Astrocyte (in vitro differentiated cells and primary cell): Measurements from ENCODE around the gene HGFAC. TPM values are rescaled to one million over a fixed set of nuclear protein-coding genes. Genes with fewer than 3 reads are reported as not detected.

Experiments
- DNase-seq: peaks from one replicate; pipeline ENCODE4 v3.0.0-alpha.2; 2010; ENCODE audit warnings: low read depth
- FAIRE-seq: peaks from 2 replicates; lab custom pipeline; 2011; peaks lifted over from hg19 to GRCh38; lab: Jason Lieb, UNC
- H2AFZ ChIP-seq: 2 replicates; pipeline ENCODE4 v1.6.0; 2012; ENCODE audit warnings: low read depth, low read length, inconsistent platforms
- H3K27ac ChIP-seq: 2 replicates; pipeline ENCODE4 v1.5.1; 2011; ENCODE audit warnings: low read depth, low read length, inconsistent platforms
- H3K27me3 ChIP-seq: 2 replicates; pipeline ENCODE4 v1.6.0; 2011; ENCODE audit warnings: low read length, inconsistent platforms; ENCODE audit not compliant: insufficient read depth
- H3K36me3 ChIP-seq: 2 replicates; pipeline ENCODE4 v1.5.1; 2011; ENCODE audit warnings: low read length, inconsistent platforms; ENCODE audit not compliant: insufficient read depth
- H3K4me1 ChIP-seq: 2 replicates; pipeline ENCODE4 v1.5.1; 2011; ENCODE audit warnings: low read length, inconsistent platforms; ENCODE audit not compliant: insufficient read depth
- H3K4me2 ChIP-seq: 2 replicates; pipeline ENCODE4 v1.6.0; 2012; ENCODE audit warnings: low read length, inconsistent platforms
- H3K4me3 ChIP-seq: 2 replicates; pipeline ENCODE4 v1.5.1; 2011; ENCODE audit warnings: low read depth, mild to moderate bottlenecking, low read length, inconsistent platforms; ENCODE audit not compliant: insufficient read depth
- H3K79me2 ChIP-seq: 2 replicates; pipeline ENCODE4 v1.6.0; 2012; ENCODE audit warnings: mild to moderate bottlenecking, low read length, inconsistent platforms; ENCODE audit not compliant: insufficient read depth
- H3K9ac ChIP-seq: 2 replicates; pipeline ENCODE4 v1.6.0; 2012; ENCODE audit warnings: mild to moderate bottlenecking, low read length, inconsistent platforms
- H3K9me3 ChIP-seq: 2 replicates; pipeline ENCODE4 v1.5.1; 2012; ENCODE audit warnings: low read depth, mild to moderate bottlenecking, low read length, inconsistent platforms; ENCODE audit not compliant: insufficient read depth
- H4K20me1 ChIP-seq: 2 replicates; pipeline ENCODE4 v1.6.0; 2012; ENCODE audit warnings: low read length, inconsistent platforms; ENCODE audit not compliant: insufficient read depth
- H3K27ac Mint-ChIP-seq: one replicate; pipeline ENCODE4 v1.8.0; 2021; ENCODE audit warnings: mild to moderate bottlenecking, mixed read lengths; ENCODE audit not compliant: unreplicated experiment
- H3K27me3 Mint-ChIP-seq: one replicate; pipeline ENCODE4 v1.8.0; 2021; ENCODE audit warnings: low read depth, mixed read lengths; ENCODE audit not compliant: unreplicated experiment
- H3K36me3 Mint-ChIP-seq: one replicate; pipeline ENCODE4 v1.8.0; 2021; ENCODE audit warnings: low read depth, mixed read lengths; ENCODE audit not compliant: unreplicated experiment
- H3K4me1 Mint-ChIP-seq: one replicate; pipeline ENCODE4 v1.8.0; 2021; ENCODE audit warnings: low read depth, mixed read lengths; ENCODE audit not compliant: unreplicated experiment
- H3K4me3 Mint-ChIP-seq: one replicate; pipeline ENCODE4 v1.8.0; 2021; ENCODE audit warnings: mild to moderate bottlenecking, moderate library complexity, mixed read lengths; ENCODE audit not compliant: unreplicated experiment
- H3K9me3 Mint-ChIP-seq: one replicate; pipeline ENCODE4 v1.8.0; 2021; ENCODE audit warnings: mild to moderate bottlenecking, mixed read lengths; ENCODE audit not compliant: unreplicated experiment
- CTCF ChIP-seq: IDR thresholded peaks from 2 replicates; pipeline ENCODE4 v1.5.1; 2011; ENCODE audit warnings: low read depth, mild to moderate bottlenecking, inconsistent platforms, low read length, moderate library complexity; ENCODE audit not compliant: insufficient read depth
- EZH2 ChIP-seq: IDR thresholded peaks from 2 replicates; pipeline ENCODE4 v1.6.1; 2012; ENCODE audit warnings: mild to moderate bottlenecking, low read length, inconsistent platforms; ENCODE audit not compliant: insufficient read depth
- total RNA-seq: library from RNA; stranded (reverse); gene quantifications from 2 replicates; pipeline ENCODE4 v1.2.1, GENCODE V29; 2021

HGFAC gene
- total RNA-seq, 1 donor from 2014 or later, result 0.52 TPM

GRCh38 chr4:3467601-3468031, 25.8 kb downstream of the HGFAC start:
- peaks cover 7% of the 10 kb centered on the region for H3K9me3 ChIP-seq
- H2AFZ ChIP-seq, result no peak overlapping the region
- Mint-ChIP-seq H3K27ac (no peak overlapping the region), H3K4me3 (no peak overlapping the region), H3K27me3 (peaks cover 26% of the 10 kb centered on the region), H3K4me1 (no peaks in the 10 kb centered on the region), H3K9me3 (no peaks in the 10 kb centered on the region), H3K36me3 (no peaks in the 10 kb centered on the region)
- H3K27me3 ChIP-seq, result peaks cover 14% of the 10 kb centered on the region
- TF ChIP-seq EZH2 (no peak), CTCF (no peak)
- no peaks in the 10 kb centered on the region for H4K20me1 ChIP-seq
- no peaks in the 10 kb centered on the region for H3K36me3 ChIP-seq
- H3K9ac ChIP-seq, result no peak overlapping the region
- no peak overlapping the region for H3K4me2 ChIP-seq
- no peak for DNase-seq
- H3K27ac ChIP-seq, result no peak overlapping the region
- no peaks in the 10 kb centered on the region for H3K4me1 ChIP-seq
- no peak overlapping the region for H3K4me3 ChIP-seq
- no peak for FAIRE-seq
- no peaks in the 10 kb centered on the region for H3K79me2 ChIP-seq

- H3K79me2 ChIP-seq, result no peaks in the 10 kb centered on the region
- no peak overlapping the region for H3K27ac ChIP-seq
- no peak for FAIRE-seq
Measured at GRCh38 chr4:3468154-3468553, 26.4 kb downstream of the HGFAC start.

More at GRCh38 chr4:3468154-3468553, 26.4 kb downstream of the HGFAC start:
- Mint-ChIP-seq H3K27ac (no peak overlapping the region), H3K4me3 (no peak overlapping the region), H3K4me1 (no peaks in the 10 kb centered on the region), H3K9me3 (no peaks in the 10 kb centered on the region), H3K27me3 (peaks cover 25% of the 10 kb centered on the region), H3K36me3 (no peaks in the 10 kb centered on the region)
- H3K4me2 ChIP-seq, result no peak overlapping the region
- H3K36me3 ChIP-seq, result no peaks in the 10 kb centered on the region
- no peak for DNase-seq
- no peaks in the 10 kb centered on the region for H3K4me1 ChIP-seq
- H2AFZ ChIP-seq, result no peak overlapping the region
- H4K20me1 ChIP-seq, result no peaks in the 10 kb centered on the region
- no peak overlapping the region for H3K4me3 ChIP-seq
- H3K27me3 ChIP-seq, result peaks cover 14% of the 10 kb centered on the region
- peaks cover 7% of the 10 kb centered on the region for H3K9me3 ChIP-seq
- no peak overlapping the region for H3K9ac ChIP-seq
- TF ChIP-seq CTCF, result no peak
- TF ChIP-seq EZH2, result no peak
